ENCODE results near the gene TCF4.

GRCh38 chr18:55494899-55495298, 93.1 kb downstream of the TCF4 start:
- TF ChIP-seq CTCF (conservative IDR thresholded peaks at IDR 0.05; ENCODE audit: low read depth, low read length) (no peak), EZH2 (IDR thresholded peaks at IDR 0.05; ENCODE audit: low read length, unreplicated experiment) (no peak), EZH2phosphoT487 (IDR thresholded peaks at IDR 0.05; ENCODE audit: borderline replicate concordance, low read length) (no peak)
